ENCODE data around the gene MCC. TPM values are rescaled to one million over a fixed set of nuclear protein-coding genes. Genes with fewer than 3 reads are reported as not detected.

MCC gene
- total RNA-seq, 1 donor from 2014 or later, result 14.0 TPM

GRCh38 chr5:113183694-113184093, 304.6 kb downstream of the MCC start:
- Mint-ChIP-seq H3K27me3 (ENCODE audit: unreplicated experiment) (no peaks in the 10 kb centered on the region), H3K36me3 (ENCODE audit: unreplicated experiment) (no peaks in the 10 kb centered on the region), H3K27ac (ENCODE audit: unreplicated experiment) (no peak overlapping the region), H3K4me3 (ENCODE audit: unreplicated experiment) (no peak overlapping the region), H3K9me3 (ENCODE audit: unreplicated experiment) (no peaks in the 10 kb centered on the region), H3K4me1 (ENCODE audit: unreplicated experiment) (peaks cover 3% of the 10 kb centered on the region)
- no peak for TF ChIP-seq CTCF (IDR thresholded peaks at IDR 0.05)
- DNase-seq (ENCODE audit: extremely low spot score, unreplicated experiment), result no peak

- Mint-ChIP-seq H3K36me3 (ENCODE audit: unreplicated experiment) (no peaks in the 10 kb centered on the region), H3K4me1 (ENCODE audit: unreplicated experiment) (peaks cover 10% of the 10 kb centered on the region), H3K9me3 (ENCODE audit: unreplicated experiment) (no peaks in the 10 kb centered on the region), H3K4me3 (ENCODE audit: unreplicated experiment) (no peak overlapping the region), H3K27me3 (ENCODE audit: unreplicated experiment) (no peaks in the 10 kb centered on the region), H3K27ac (ENCODE audit: unreplicated experiment) (no peak overlapping the region)
- TF ChIP-seq CTCF (IDR thresholded peaks at IDR 0.05), result no peak
- no peak for DNase-seq (ENCODE audit: extremely low spot score, unreplicated experiment)
These were observed 305.5 kb downstream of the MCC start for GRCh38 chr5:113182658-113183344.

GRCh38 chr5:113181853-113182490, 306.3 kb downstream of the MCC start:
- Mint-ChIP-seq H3K4me3 (ENCODE audit: unreplicated experiment) (no peak overlapping the region), H3K4me1 (ENCODE audit: unreplicated experiment) (peaks cover 10% of the 10 kb centered on the region), H3K27ac (ENCODE audit: unreplicated experiment) (no peak overlapping the region), H3K27me3 (ENCODE audit: unreplicated experiment) (no peaks in the 10 kb centered on the region), H3K36me3 (ENCODE audit: unreplicated experiment) (no peaks in the 10 kb centered on the region), H3K9me3 (ENCODE audit: unreplicated experiment) (no peaks in the 10 kb centered on the region)
- no peak for TF ChIP-seq CTCF (IDR thresholded peaks at IDR 0.05)
- no peak for DNase-seq (ENCODE audit: extremely low spot score, unreplicated experiment)

GRCh38 chr5:113181409-113181808, 306.8 kb downstream of the MCC start:
- Mint-ChIP-seq H3K27ac (ENCODE audit: unreplicated experiment) (no peak overlapping the region), H3K4me3 (ENCODE audit: unreplicated experiment) (no peak overlapping the region), H3K27me3 (ENCODE audit: unreplicated experiment) (no peaks in the 10 kb centered on the region), H3K9me3 (ENCODE audit: unreplicated experiment) (no peaks in the 10 kb centered on the region), H3K36me3 (ENCODE audit: unreplicated experiment) (no peaks in the 10 kb centered on the region), H3K4me1 (ENCODE audit: unreplicated experiment) (peaks cover 10% of the 10 kb centered on the region)
- no peak for TF ChIP-seq CTCF (IDR thresholded peaks at IDR 0.05)
- DNase-seq (ENCODE audit: extremely low spot score, unreplicated experiment), result no peak

- Mint-ChIP-seq H3K36me3 (ENCODE audit: unreplicated experiment) (no peaks in the 10 kb centered on the region), H3K4me1 (ENCODE audit: unreplicated experiment) (peaks cover 10% of the 10 kb centered on the region), H3K9me3 (ENCODE audit: unreplicated experiment) (no peaks in the 10 kb centered on the region), H3K4me3 (ENCODE audit: unreplicated experiment) (no peak overlapping the region), H3K27me3 (ENCODE audit: unreplicated experiment) (no peaks in the 10 kb centered on the region), H3K27ac (ENCODE audit: unreplicated experiment) (no peak overlapping the region)
- no peak for DNase-seq (ENCODE audit: extremely low spot score, unreplicated experiment)
- no peak for TF ChIP-seq CTCF (IDR thresholded peaks at IDR 0.05)
These were observed 309.1 kb downstream of the MCC start for GRCh38 chr5:113179156-113179555.

Measured in osteocyte (in vitro differentiated cells).